COLO668 (cell line): ENCODE results near the gene RCN2.
"Not testable (repeated sequence)": the region's sequence is repeated elsewhere in the genome, so short reads cannot be mapped to it uniquely, and the experiment has no call there.

ENCODE experiments used
- DNase-seq: peaks from one replicate; lab custom pipeline; 2025; ENCODE audit not compliant: unreplicated experiment; lab: John Stamatoyannopoulos, UW

RCN2 gene

GRCh38 chr15:76931397-76932134 is at the start of gene RCN2:
Gene RCN2, plus strand, starts transcription at chr15:76931749. Its CDS starts 93 bp downstream, at chr15:76931842.
- peak; percentile 97 for DNase-seq

- no peak for DNase-seq
These were observed 46.3 kb upstream of the RCN2 start for GRCh38 chr15:76885212-76885611.

GRCh38 chr15:76887280-76888141 is 44.0 kb upstream of the RCN2 start:
- DNase-seq, result not testable (repeated sequence)

GRCh38 chr15:76892836-76893235 is 38.7 kb upstream of the RCN2 start:
- DNase-seq, result not testable (repeated sequence)

GRCh38 chr15:76894174-76894573 is 37.4 kb upstream of the RCN2 start:
- no peak for DNase-seq

GRCh38 chr15:76898102-76898501 is 33.4 kb upstream of the RCN2 start:
- DNase-seq, result no peak

- not testable (repeated sequence) for DNase-seq
These were observed 32.2 kb upstream of the RCN2 start for GRCh38 chr15:76899176-76899930.

- not testable (repeated sequence) for DNase-seq
These were observed 31.6 kb upstream of the RCN2 start for GRCh38 chr15:76899931-76900310.

- no peak for DNase-seq
These were observed 29.6 kb upstream of the RCN2 start for GRCh38 chr15:76901965-76902364.

- no peak for DNase-seq
These were observed 28.3 kb upstream of the RCN2 start for GRCh38 chr15:76903251-76903681.

- peak; percentile 51 for DNase-seq
These were observed 27.0 kb upstream of the RCN2 start for GRCh38 chr15:76904461-76905012.

- DNase-seq, result peak; percentile 92
These were observed 26.3 kb upstream of the RCN2 start, which contains the start of gene SCAPER for GRCh38 chr15:76905013-76905839. Gene SCAPER, minus strand, starts transcription at chr15:76905340. Its CDS starts 21,523 bp downstream, at chr15:76883817.

- DNase-seq, result no peak
These were observed 25.7 kb upstream of the RCN2 start for GRCh38 chr15:76905855-76906254.

- no peak for DNase-seq
These were observed 19.1 kb upstream of the RCN2 start for GRCh38 chr15:76912430-76912829.

- DNase-seq, result no peak
These were observed 17.8 kb upstream of the RCN2 start for GRCh38 chr15:76913737-76914136.

- DNase-seq, result no peak
These were observed 15.2 kb upstream of the RCN2 start for GRCh38 chr15:76916369-76916768.

GRCh38 chr15:76928201-76928600 is 3.3 kb upstream of the RCN2 start:
- no peak for DNase-seq

GRCh38 chr15:76929011-76929760 is 2.4 kb upstream of the RCN2 start:
- no peak for DNase-seq

GRCh38 chr15:76930831-76931396 is 635 bp upstream of the RCN2 start:
- DNase-seq, result no peak
